NCI-H1930 (cell line): ENCODE data around the gene UNCX.
"Not testable (repeated sequence)": the region's sequence is repeated elsewhere in the genome, so short reads cannot be mapped to it uniquely, and the experiment has no call there.

ENCODE experiments used
- DNase-seq, 2 experiments: peaks; one replicate each; lab custom pipeline; 2025; lab: John Stamatoyannopoulos, UW

Gene UNCX

GRCh38 chr7:1257863-1258262 lies 25.2 kb downstream of the UNCX start:
- no peak for DNase-seq

- no peak for DNase-seq
Observed at GRCh38 chr7:1259621-1260243, 27.1 kb downstream of the UNCX start.

- no peak for DNase-seq
Observed at GRCh38 chr7:1260244-1260635, 27.6 kb downstream of the UNCX start.

- not testable (repeated sequence) for DNase-seq
Observed at GRCh38 chr7:1261036-1261435, 28.4 kb downstream of the UNCX start.

DNA sequence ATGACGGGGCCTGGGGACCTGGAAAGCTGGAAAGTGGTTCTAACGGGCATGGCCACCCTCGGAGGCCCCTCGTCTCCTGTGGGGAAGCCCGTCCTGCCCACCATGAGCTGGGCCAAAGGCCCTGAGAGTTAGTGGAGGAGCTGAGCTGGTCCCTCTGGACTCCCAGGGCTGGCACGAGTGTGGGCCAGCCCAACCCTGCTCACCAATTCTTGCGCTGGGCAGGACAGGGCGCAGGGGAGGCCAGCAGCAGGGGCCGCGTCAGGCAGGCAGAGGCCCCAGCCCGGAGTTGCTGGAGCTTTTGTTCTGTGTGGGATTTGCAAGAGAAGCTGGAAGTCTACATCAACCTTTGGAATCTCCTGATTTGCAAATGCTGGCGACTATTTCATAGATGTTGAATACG lies 29.8 kb downstream of the UNCX start:
- DNase-seq: no peak

GRCh38 chr7:1263391-1263951 lies 30.8 kb downstream of the UNCX start:
- DNase-seq: no peak

DNA sequence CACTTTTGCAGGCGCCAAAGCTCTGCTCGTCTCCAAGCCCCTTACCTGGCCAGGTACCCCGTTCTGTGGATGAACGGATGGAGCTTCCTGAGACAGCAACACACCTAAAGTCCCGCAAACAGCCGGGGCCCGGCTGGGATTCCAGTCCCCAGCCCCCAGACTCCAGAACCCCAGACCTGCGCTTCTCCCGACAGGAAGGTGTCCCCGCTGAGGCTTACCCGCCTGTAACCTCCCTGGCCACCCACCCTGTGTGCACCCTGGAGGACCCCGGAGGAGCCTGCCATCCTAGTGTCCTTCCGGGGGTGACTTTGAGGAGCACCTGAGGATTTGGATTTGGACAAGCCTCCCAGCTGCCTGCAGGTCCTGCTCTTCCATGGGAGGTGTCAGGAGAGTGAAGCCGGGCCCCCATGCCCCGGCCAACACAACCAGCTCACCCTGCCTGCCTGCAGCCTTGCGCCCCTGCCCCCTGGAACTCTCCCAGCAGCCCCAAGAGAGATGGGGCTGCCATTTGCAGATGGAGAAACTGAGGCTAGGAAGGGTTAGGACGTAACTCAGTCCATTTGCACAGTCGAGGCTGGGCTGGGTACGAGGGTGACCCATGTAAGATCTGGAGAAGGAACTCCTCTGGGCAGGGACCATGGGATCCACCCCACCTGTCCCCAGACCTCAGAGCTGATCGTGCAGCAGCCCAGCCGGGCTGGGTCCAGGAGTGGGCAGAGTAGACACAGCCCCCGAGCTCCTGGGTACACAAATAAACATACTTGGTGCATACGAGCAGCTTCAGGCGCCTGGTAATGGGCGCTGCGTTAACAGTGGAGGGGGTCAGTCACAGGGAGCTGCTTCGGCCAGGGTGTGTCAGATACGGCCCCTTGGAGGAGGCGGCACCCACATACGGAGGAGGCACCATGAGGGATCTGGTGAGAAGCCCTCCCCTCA lies 31.9 kb downstream of the UNCX start:
- DNase-seq: no peak

GRCh38 chr7:1267016-1267900 lies 34.6 kb downstream of the UNCX start:
- DNase-seq: no peak

DNA sequence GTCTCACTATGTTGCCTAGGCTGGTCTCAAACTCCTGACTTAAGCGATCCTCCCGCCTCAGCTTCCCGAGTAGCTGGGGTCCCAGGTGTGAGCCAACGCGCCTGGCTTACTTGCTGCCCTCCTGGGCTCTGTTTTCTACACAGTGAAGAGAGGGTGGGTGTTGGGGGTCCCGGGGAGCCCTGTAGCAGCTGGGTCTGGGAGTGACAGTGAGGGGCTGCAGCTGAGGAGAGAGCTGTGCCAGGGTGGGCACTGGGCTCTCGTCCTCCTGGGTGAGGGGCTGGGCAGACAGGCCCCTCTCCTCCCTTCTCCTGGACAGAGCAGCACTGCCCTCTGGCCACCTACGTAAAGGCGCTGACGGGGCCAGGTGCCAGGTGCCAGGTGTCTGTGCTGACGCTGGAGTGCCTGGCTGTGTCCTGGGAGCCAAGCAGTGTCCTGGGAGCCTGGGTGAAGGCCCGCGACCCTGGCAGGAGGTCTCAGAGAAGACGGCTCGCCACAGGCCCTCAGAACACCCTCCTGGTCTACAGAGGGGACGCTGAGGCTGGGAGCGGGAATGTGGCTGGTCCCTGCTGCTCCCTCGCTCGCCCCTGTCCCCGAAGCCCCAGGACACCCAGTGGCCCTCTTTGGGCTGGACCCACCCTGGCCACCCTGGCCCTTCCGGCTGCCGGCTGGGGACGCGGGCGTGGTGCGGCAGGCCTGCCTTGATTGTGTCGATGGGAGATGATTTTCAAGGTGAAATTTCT lies 35.6 kb downstream of the UNCX start:
- no peak for DNase-seq

GRCh38 chr7:1268866-1269265 lies 36.2 kb downstream of the UNCX start:
- no peak for DNase-seq

- no peak for DNase-seq
Observed at GRCh38 chr7:1269336-1269890, 36.7 kb downstream of the UNCX start.

- DNase-seq: no peak
Observed at GRCh38 chr7:1270181-1270580, 37.5 kb downstream of the UNCX start.

- no peak for DNase-seq
Observed at GRCh38 chr7:1271046-1271445, 38.4 kb downstream of the UNCX start.

DNA sequence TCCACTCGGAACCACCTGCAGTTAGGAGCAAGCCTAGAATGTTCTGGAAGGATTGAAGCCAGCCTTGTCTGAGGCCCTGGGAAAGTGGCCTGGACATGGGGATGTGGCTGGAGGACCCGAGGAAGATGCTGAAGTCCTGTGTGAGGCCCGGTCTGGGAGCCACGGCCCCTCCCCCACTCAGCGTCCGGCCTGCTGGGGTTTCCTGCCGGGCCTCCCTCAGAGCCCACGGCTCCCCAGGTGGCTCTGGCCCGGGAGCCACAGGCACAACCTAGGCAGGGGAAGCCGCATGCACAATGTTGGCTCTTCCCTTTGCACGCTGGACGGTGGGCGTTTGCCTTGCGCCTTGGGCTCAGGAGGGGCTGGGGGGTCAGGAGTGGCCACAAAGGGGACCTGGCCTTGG lies 39.0 kb downstream of the UNCX start:
- no peak for DNase-seq

DNA sequence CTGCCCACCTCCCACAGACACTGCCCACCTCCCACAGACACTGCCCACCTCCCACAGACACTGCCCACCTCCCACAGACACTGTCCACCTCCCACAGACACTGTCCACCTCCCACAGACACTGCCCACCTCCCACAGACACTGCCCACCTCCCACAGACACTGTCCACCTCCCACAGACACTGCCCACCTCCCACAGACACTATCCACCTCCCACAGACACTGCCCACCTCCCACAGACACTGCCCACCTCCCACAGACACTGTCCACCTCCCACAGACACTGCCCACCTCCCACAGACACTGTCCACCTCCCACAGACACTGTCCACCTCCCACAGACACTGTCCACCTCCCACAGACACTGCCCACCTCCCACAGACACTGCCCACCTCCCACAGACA lies 39.5 kb downstream of the UNCX start:
- DNase-seq: not testable (repeated sequence)

- no peak for DNase-seq
Observed at GRCh38 chr7:1274121-1274875, 41.6 kb downstream of the UNCX start.

- DNase-seq: no peak
Observed at GRCh38 chr7:1274876-1275375, 42.3 kb downstream of the UNCX start.

DNA sequence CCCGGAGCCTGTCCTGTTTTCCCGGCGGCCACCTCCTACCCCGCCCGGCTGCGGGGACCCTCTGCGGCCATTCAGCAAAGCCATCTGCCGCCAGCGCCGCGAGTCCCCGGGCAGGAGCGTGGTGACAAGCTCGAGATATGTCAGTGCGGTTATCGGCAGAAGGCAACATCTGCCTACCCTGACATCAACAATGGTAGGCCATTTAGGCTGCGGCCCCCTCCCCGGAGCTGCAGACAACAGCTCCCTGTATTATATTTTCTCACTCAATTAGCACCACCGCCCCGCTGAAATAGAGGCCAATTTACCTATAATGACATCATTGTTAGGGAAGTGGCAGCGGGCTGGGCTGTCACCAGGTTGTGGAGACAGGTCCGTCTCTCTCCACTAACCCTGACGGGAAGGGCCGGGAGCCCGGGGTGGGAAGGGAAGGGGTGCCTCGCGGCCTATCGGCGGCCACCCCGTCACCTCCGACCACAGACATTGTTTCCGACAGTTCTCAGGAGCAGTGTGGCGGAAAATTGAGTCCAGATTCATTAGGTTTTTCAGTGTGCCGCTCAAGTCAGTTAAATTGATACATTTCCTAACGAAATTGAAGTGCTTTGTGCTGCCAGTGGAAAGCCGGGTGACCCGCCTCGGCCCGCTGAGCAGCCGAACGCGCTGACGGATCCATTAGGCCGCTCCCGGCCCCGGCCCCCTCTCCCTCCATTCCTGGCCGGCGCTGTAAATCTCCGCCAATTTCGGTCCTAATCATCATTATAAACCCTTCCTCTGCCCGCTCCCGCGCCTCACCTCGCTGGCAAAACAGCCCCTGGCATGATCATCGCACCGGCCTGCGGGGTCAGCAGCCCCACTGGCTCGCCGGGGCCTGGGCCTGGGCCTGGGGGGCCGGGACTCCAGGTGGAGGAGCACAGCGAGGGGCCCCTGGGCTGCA lies 43.0 kb downstream of the UNCX start:
- DNase-seq: no peak

GRCh38 chr7:1276626-1277175 lies 44.0 kb downstream of the UNCX start:
- DNase-seq: no peak
